DOHH2 (cell line): ENCODE data around the gene XPNPEP3.
"Not testable (repeated sequence)": the region's sequence is repeated elsewhere in the genome, so short reads cannot be mapped to it uniquely, and the experiment has no call there.

Experiments used
- H3F3A ChIP-seq: fragments of 200-600 bp; sonication (generic), shearing (Covaris generic); 2 replicates; pipeline ENCODE4 v1.6.0; 2016; ENCODE audit warnings: antibody characterized with exemption, mild to moderate bottlenecking; ENCODE audit not compliant: control insufficient read depth, insufficient read depth
- H3K27ac ChIP-seq: fragments of 200-600 bp; sonication (generic); 2 replicates; pipeline ENCODE4 v1.5.1; 2014; ENCODE audit warnings: low read depth, mild to moderate bottlenecking, low read length, moderate library complexity
- H3K27me3 ChIP-seq: fragments of 200-600 bp; sonication (generic); 2 replicates; pipeline ENCODE4 v1.6.1; 2014; ENCODE audit warnings: mild to moderate bottlenecking, low read length, mixed read lengths; ENCODE audit not compliant: control insufficient read depth
- H3K36me3 ChIP-seq: fragments of 200-600 bp; sonication (generic); 2 replicates; pipeline ENCODE4 v1.6.1; 2014; ENCODE audit warnings: mild to moderate bottlenecking, low read length, moderate library complexity, mixed read lengths; ENCODE audit not compliant: control insufficient read depth
- H3K4me1 ChIP-seq: fragments of 200-600 bp; sonication (generic); 2 replicates; pipeline ENCODE4 v1.6.1; 2014; ENCODE audit warnings: mild to moderate bottlenecking, low read length, mixed read lengths; ENCODE audit not compliant: control insufficient read depth
- H3K4me2 ChIP-seq: fragments of 200-600 bp; sonication (generic); 2 replicates; pipeline ENCODE4 v1.6.0; 2014; ENCODE audit warnings: mild to moderate bottlenecking, low read length, moderate library complexity
- H3K4me3 ChIP-seq: fragments of 200-600 bp; sonication (generic); 2 replicates; pipeline ENCODE4 v1.5.1; 2014; ENCODE audit warnings: mild to moderate bottlenecking, low read length, mixed read lengths
- H3K79me2 ChIP-seq: fragments of 200-600 bp; sonication (generic); 2 replicates; pipeline ENCODE4 v1.6.1; 2014; ENCODE audit warnings: mild to moderate bottlenecking, low read length, mixed read lengths; ENCODE audit not compliant: control insufficient read depth
- H3K9me2 ChIP-seq: fragments of 200-600 bp; sonication (generic); replicated peaks from 2 replicates; pipeline ENCODE4 v1.6.1; 2014; ENCODE audit warnings: mild to moderate bottlenecking, low read length, mixed read lengths; ENCODE audit not compliant: control insufficient read depth
- H3K9me3 ChIP-seq: fragments of 200-600 bp; sonication (generic); 2 replicates; pipeline ENCODE4 v1.6.1; 2014; ENCODE audit warnings: antibody characterized with exemption, low read length, mixed read lengths; ENCODE audit not compliant: control insufficient read depth, insufficient read depth
- H4K20me1 ChIP-seq: fragments of 200-600 bp; sonication (generic); 2 replicates; pipeline ENCODE4 v1.6.0; 2014; ENCODE audit warnings: low read depth, mild to moderate bottlenecking, antibody characterized with exemption, low read length, moderate library complexity; ENCODE audit not compliant: control insufficient read depth, insufficient read depth
- CTCF ChIP-seq: fragments of 200-600 bp; sonication (generic); IDR thresholded peaks from one replicate; pipeline ENCODE4 v1.5.1; 2014; ENCODE audit warnings: antibody characterized with exemption, mild to moderate bottlenecking, low read depth, low read length; ENCODE audit not compliant: poor library complexity, severe bottlenecking
- EZH2phosphoT487 ChIP-seq: fragments of 200-600 bp; sonication (generic); IDR thresholded peaks from 2 replicates; pipeline ENCODE4 v1.6.1; 2017; ENCODE audit warnings: borderline replicate concordance, mild to moderate bottlenecking, antibody characterized with exemption, low read length, moderate library complexity, mixed read lengths

XPNPEP3 gene

GRCh38 chr22:40862013-40862412 lies 5.1 kb downstream of the XPNPEP3 start, which contains the start of gene DNAJB7:
Gene DNAJB7 (minus strand): TSS chr22:40862113. CDS start chr22:40861994, 119 bp downstream.
- peaks cover 80% of the 10 kb centered on the region for H3K79me2 ChIP-seq

GRCh38 chr22:40862537-40862936 lies 5.6 kb downstream of the XPNPEP3 start:
- no peaks in the 10 kb centered on the region for H3K9me2 ChIP-seq
- H3K79me2 ChIP-seq, result peaks cover 75% of the 10 kb centered on the region
- TF ChIP-seq EZH2phosphoT487 (no peak), CTCF (no peak)
- H3K4me2 ChIP-seq, result no peak overlapping the region
- no peaks in the 10 kb centered on the region for H3K9me3 ChIP-seq
- H3F3A ChIP-seq, result peaks cover 7% of the 10 kb centered on the region; the same call in 1 of the 2 replicates
- H3K36me3 ChIP-seq, result peaks cover 23% of the 10 kb centered on the region
- H3K4me3 ChIP-seq, result no peak overlapping the region
- no peaks in the 10 kb centered on the region for H3K27me3 ChIP-seq
- H4K20me1 ChIP-seq, result no peaks in the 10 kb centered on the region
- peaks cover 25% of the 10 kb centered on the region for H3K4me1 ChIP-seq
- no peak overlapping the region for H3K27ac ChIP-seq

More at GRCh38 chr22:40862013-40862412, 5.1 kb downstream of the XPNPEP3 start, which contains the start of gene DNAJB7:
- no peaks in the 10 kb centered on the region for H3K9me2 ChIP-seq
- no peak within 1 kb of the TSS for H3K27ac ChIP-seq
- H3K4me2 ChIP-seq, result no peak within 1 kb of the TSS
- no peaks in the 10 kb centered on the region for H4K20me1 ChIP-seq
- no peaks in the 10 kb centered on the region for H3K9me3 ChIP-seq
- no peak for TF ChIP-seq CTCF
- no peak for TF ChIP-seq EZH2phosphoT487
- H3K4me1 ChIP-seq, result peaks cover 25% of the 10 kb centered on the region
- no peak within 1 kb of the TSS for H3K4me3 ChIP-seq
- H3F3A ChIP-seq, result peaks cover 7% of the 10 kb centered on the region; the same call in 1 of the 2 replicates
- peaks cover 27% of the 10 kb centered on the region for H3K36me3 ChIP-seq
- H3K27me3 ChIP-seq, result no peaks in the 10 kb centered on the region

- Histone ChIP-seq H4K20me1 (no peaks in the 10 kb centered on the region), H3K4me1 (peaks cover 9% of the 10 kb centered on the region), H3K4me2 (no peak overlapping the region), H3K36me3 (peaks cover 9% of the 10 kb centered on the region), H3K27ac (no peak overlapping the region), H3K27me3 (no peaks in the 10 kb centered on the region), H3K9me3 (no peaks in the 10 kb centered on the region), H3K9me2 (no peaks in the 10 kb centered on the region), H3K79me2 (peaks cover 29% of the 10 kb centered on the region), H3F3A (peaks cover 3% of the 10 kb centered on the region; the same call in 1 of the 2 replicates), H3K4me3 (no peak overlapping the region)
- TF ChIP-seq CTCF (no peak), EZH2phosphoT487 (no peak)
Measured at GRCh38 chr22:40867109-40867508, 10.2 kb downstream of the XPNPEP3 start.

- H4K20me1 ChIP-seq, H3K4me1 ChIP-seq, H3K27me3 ChIP-seq, H3F3A ChIP-seq, H3K4me2 ChIP-seq, H3K4me3 ChIP-seq, H3K9me3 ChIP-seq, H3K27ac ChIP-seq, H3K9me2 ChIP-seq, H3K36me3 ChIP-seq: not testable (repeated sequence)
- H3K79me2 ChIP-seq, result peaks cover 18% of the 10 kb centered on the region
Measured at GRCh38 chr22:40868379-40868778, 11.4 kb downstream of the XPNPEP3 start.
